GM12875 (cell line): ENCODE measurements around the gene PPP1R13B.

Experiments
- H3K4me3 ChIP-seq: one replicate; pipeline ENCODE4 v1.5.1; 2011; ENCODE audit warnings: low read depth, low read length, control low read depth
- TF ChIP-seq, protein P1 (sequence below): IDR thresholded peaks from 2 replicates; pipeline ENCODE4 v1.5.1; 2011; ENCODE audit warnings: low read depth, mild to moderate bottlenecking, control low read depth, inconsistent platforms, low read length, moderate library complexity, borderline replicate concordance; ENCODE audit not compliant: insufficient read depth

Gene PPP1R13B

GRCh38 chr14:103856607-103857006 lies 9.2 kb upstream of the PPP1R13B start:
- H3K4me3 ChIP-seq: no peak overlapping the region
- TF ChIP-seq, protein P1, sequence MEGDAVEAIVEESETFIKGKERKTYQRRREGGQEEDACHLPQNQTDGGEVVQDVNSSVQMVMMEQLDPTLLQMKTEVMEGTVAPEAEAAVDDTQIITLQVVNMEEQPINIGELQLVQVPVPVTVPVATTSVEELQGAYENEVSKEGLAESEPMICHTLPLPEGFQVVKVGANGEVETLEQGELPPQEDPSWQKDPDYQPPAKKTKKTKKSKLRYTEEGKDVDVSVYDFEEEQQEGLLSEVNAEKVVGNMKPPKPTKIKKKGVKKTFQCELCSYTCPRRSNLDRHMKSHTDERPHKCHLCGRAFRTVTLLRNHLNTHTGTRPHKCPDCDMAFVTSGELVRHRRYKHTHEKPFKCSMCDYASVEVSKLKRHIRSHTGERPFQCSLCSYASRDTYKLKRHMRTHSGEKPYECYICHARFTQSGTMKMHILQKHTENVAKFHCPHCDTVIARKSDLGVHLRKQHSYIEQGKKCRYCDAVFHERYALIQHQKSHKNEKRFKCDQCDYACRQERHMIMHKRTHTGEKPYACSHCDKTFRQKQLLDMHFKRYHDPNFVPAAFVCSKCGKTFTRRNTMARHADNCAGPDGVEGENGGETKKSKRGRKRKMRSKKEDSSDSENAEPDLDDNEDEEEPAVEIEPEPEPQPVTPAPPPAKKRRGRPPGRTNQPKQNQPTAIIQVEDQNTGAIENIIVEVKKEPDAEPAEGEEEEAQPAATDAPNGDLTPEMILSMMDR: no peak

DNA sequence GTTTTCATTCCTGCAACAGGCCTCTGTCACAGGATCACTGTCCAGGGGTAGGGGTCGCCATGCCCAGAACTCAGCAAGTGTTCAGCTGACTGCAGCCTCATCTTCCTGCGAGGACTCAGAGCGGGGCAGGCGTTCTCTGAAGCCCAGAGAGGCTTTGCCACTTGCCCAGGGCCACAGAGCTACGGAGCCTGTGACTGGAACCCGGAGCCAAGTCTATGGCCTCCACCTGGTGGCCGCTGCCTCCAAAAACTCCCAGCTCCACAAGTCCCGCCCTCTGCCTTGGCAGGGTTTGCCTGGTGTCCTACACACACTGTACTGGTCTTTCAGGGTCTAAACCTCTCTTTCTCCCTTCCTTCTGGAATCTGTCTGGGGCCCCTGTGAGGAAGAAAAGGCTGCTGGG lies 8.7 kb upstream of the PPP1R13B start:
- TF ChIP-seq, protein P1: no peak
- H3K4me3 ChIP-seq: no peak overlapping the region

DNA sequence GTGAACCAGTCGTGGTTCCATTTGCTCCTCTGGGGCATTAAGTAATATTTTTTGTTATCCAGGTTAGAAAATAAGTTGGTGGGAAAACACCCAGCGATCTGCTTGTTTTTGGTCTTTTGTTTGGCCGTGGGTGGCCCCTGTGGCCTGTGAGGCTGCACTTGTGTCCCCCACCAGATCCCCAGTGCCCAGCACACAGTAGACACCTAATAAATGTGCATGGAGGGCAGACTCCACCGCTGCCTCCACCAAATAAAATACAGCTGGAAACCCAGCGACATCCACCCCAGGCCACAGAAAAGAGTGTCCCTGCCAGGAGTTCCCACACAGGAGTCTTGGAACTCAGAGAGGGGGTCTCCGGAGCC lies 8.3 kb upstream of the PPP1R13B start:
- H3K4me3 ChIP-seq: no peak overlapping the region
- TF ChIP-seq, protein P1: no peak

GRCh38 chr14:103854822-103855733 lies 7.7 kb upstream of the PPP1R13B start:
- H3K4me3 ChIP-seq: no peak overlapping the region
- TF ChIP-seq, protein P1: no peak

DNA sequence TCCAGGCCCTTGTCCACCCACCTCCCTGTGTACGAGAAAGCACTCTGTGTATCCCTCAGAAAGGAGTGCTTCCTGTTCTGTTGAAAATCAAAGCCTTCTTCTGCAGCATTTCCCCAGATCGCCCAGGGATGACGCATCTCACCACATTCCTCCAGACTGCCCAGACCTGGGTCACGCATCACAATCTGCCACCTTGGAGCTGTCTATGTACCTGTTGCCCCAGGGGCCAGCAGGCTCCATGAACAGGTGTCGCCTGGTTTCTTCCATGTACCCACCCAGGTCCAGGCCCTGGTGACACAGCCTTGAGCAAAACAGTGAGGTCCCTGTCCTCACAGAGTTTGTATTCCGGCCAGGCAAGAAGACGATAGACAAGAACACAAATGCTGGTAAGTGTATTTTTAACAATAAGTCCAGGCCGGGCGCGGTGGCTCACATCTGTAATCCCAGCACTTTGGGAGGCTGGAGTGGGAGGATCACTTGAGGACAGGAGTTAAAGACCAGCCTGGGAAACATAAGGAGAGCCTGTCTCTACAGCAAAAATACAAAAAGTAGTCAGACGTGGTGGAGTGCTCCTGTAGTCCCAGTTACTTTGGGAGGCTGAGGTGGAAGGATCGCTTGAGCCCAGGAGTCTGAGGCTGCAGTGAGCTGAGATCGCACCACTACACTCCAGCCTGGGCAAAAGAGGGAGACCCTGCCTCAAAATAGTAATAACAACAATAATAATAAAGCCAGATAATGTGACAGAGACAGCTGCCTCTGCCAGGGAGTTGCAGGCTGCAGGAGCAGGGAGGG lies 6.8 kb upstream of the PPP1R13B start:
- H3K4me3 ChIP-seq: no peak overlapping the region
- TF ChIP-seq, protein P1: no peak

- no peak overlapping the region for H3K4me3 ChIP-seq
- TF ChIP-seq, protein P1: no peak
Observed at GRCh38 chr14:103849151-103849886, 1.9 kb upstream of the PPP1R13B start.
